Mucosa of stomach (tissue), 1 donor: Measurements from ENCODE around the gene NDRG3.

Source experiments
- H3K27me3 ChIP-seq: one replicate; pipeline ENCODE4 v1.7.0; 2013; ENCODE audit warnings: mild to moderate bottlenecking, low read length; ENCODE audit not compliant: control insufficient read depth, insufficient read depth
- H3K36me3 ChIP-seq: one replicate; pipeline ENCODE4 v1.7.0; 2013; ENCODE audit warnings: low read length; ENCODE audit not compliant: control insufficient read depth, insufficient read depth
- H3K4me1 ChIP-seq: one replicate; pipeline ENCODE4 v1.7.0; 2013; ENCODE audit warnings: mild to moderate bottlenecking, low read length; ENCODE audit not compliant: control insufficient read depth, insufficient read depth
- H3K4me3 ChIP-seq: one replicate; pipeline ENCODE4 v1.7.0; 2013; ENCODE audit warnings: low read length
- H3K9ac ChIP-seq: one replicate; pipeline ENCODE4 v1.7.0; 2013; ENCODE audit warnings: mild to moderate bottlenecking, low read length, moderate library complexity
- H3K9me3 ChIP-seq: one replicate; pipeline ENCODE4 v1.7.0; 2013; ENCODE audit warnings: mild to moderate bottlenecking, low read length, moderate library complexity; ENCODE audit not compliant: control insufficient read depth
- donor health status: Pancreatic carcinoma.

NDRG3 gene

DNA sequence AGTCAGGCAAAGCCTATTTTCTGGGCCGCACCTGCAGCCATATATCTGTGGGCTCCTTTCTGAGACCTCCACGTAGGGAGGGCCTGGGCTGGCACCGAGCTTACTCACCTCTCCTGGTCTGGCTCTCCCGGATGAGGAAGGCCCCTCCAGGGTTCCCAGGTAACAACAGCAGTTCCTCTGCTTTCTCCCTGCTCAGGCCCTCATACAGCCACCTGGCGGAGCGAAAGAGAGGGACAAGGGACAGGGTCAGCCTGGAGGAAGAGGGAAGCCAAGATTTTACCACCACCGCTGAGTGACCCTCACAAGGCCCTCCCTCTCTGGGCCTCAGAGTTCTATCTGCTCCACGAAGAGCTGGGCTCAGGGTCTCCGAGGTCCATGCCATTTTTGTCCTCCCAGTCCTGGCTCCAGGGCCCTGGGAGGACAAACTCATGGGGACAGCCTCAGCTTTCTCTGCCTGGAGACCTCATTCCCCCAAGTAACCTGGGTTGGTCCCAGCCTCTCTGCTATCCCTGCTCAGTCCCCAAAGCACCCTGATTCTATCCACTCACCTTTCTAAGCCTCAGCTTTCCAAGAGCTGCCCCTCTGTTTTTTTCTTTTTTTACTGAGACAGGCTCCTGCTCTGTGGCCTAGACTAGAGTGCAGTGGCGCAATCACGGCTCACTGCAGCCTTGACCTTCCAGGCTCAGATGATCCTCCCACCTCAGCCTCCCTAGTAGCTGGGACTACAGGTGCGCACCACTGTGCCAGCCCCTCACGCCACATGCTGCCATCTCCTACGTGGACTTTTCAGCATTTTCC, 113.2 kb downstream of the NDRG3 start:
- no peaks in the 10 kb centered on the region for H3K36me3 ChIP-seq
- H3K9me3 ChIP-seq = no peaks in the 10 kb centered on the region
- no peak overlapping the region for H3K4me3 ChIP-seq
- H3K4me1 ChIP-seq = no peaks in the 10 kb centered on the region
- H3K9ac ChIP-seq = no peak overlapping the region
- H3K27me3 ChIP-seq = no peaks in the 10 kb centered on the region

DNA sequence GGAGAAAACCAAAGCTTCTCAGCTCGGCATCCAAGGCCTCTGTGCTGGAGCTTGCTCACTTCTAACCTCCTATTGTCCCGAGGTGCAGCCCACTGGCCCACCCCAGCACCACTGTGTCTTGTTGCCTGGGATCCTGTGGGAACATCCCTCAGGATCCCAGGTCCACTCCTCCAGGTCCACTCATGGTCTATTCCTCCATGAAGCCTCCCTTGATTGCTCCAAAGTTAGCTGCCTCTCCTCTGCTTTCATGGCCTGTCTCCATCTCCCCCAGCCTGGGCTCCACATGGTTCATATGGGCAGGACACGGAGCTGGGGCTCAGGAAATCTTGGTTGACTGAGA, 113.8 kb downstream of the NDRG3 start:
- Histone ChIP-seq H3K36me3 (no peaks in the 10 kb centered on the region), H3K27me3 (no peaks in the 10 kb centered on the region), H3K4me3 (no peak overlapping the region), H3K9ac (no peak overlapping the region), H3K9me3 (no peaks in the 10 kb centered on the region), H3K4me1 (no peaks in the 10 kb centered on the region)

DNA sequence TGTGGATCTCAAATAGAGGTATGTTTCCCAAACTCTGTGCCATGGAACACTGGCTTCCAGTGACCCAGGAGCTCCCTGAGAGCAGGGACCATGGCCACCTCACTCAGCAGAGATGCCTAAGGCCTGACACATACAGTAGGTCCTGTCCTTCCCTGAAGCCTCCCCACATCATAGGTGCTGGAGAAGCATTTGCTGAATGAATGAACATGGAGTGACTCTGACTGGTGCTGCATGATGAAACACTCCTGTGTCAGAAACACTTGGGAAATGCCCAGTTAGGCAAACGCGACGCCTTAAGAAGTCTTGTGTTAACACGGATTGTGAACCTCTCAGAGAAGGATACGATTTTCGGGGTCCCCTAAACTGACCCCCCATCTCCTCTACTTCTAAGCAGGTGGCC, 114.2 kb downstream of the NDRG3 start:
- no peaks in the 10 kb centered on the region for H3K9me3 ChIP-seq
- H3K27me3 ChIP-seq = no peaks in the 10 kb centered on the region
- no peaks in the 10 kb centered on the region for H3K36me3 ChIP-seq
- H3K4me3 ChIP-seq = no peak overlapping the region
- no peaks in the 10 kb centered on the region for H3K4me1 ChIP-seq
- no peak overlapping the region for H3K9ac ChIP-seq

DNA sequence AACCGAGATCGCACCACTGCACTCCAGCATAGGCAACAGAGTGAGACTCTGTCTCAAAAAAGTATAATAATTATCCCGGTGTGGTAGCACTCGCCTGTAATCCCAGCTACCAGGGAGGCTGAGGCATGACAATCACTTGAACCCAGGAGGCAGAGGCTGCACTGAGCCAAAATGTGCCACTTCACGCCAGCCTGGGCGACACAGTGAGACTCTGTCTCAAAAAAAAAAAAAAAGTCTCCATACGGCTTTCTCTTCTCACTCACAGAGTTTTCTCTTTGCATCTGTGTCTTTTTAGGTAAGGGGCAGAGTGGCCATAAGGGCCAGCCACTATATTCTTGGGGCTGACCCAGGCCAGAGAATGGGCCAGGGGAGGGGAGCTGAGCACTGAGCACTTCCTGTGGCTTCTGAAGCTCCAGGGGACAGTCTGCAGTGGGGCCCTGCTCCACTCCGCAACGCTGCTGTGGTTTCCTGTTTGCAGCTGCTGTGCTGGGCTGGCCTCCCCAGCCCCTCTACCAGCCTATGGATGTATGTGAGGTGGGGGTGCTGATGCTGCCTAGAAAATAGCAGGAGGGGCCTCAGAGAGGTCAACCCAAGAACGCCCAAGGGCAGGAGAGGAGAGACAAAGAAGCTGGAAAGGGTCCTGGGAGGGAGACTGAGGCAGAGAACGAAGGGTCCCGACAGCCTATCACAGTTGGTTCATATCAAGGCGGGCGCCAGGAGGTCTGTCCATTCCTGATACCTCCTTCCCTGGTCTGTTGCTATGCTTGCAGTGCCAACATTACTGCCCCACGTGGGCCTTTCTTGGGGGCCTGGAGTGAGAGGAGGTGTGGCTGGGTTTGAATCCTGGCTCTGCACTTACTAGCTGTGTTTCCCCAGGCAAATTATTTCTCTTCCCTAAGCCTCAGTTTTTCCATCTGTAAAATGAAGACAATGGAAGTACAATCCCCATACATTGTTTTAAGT, 115.9 kb downstream of the NDRG3 start:
- H3K4me1 ChIP-seq = no peaks in the 10 kb centered on the region
- no peak overlapping the region for H3K9ac ChIP-seq
- H3K36me3 ChIP-seq = no peaks in the 10 kb centered on the region
- H3K27me3 ChIP-seq = no peaks in the 10 kb centered on the region
- H3K9me3 ChIP-seq = no peaks in the 10 kb centered on the region
- no peak overlapping the region for H3K4me3 ChIP-seq

DNA sequence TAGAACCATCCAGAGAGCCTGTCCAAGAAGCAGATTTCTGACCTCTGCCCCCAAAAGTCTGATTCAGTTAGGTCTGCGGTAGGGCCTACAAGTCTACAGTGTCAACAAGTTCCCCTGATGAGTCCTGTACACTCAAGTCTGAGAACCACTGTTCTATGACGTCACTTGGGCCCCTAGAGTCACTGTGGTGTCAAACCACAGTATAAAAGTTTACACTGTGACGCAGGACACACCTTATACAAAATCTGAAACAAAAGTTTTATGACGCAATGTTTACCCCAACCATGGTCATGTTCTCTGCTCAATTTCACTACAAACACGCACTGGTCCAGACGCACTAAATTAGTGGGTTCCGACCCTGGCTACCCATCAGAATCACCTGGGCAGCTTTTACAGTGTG, 117.8 kb downstream of the NDRG3 start:
- H3K36me3 ChIP-seq = no peaks in the 10 kb centered on the region
- no peaks in the 10 kb centered on the region for H3K27me3 ChIP-seq
- no peak overlapping the region for H3K4me3 ChIP-seq

DNA sequence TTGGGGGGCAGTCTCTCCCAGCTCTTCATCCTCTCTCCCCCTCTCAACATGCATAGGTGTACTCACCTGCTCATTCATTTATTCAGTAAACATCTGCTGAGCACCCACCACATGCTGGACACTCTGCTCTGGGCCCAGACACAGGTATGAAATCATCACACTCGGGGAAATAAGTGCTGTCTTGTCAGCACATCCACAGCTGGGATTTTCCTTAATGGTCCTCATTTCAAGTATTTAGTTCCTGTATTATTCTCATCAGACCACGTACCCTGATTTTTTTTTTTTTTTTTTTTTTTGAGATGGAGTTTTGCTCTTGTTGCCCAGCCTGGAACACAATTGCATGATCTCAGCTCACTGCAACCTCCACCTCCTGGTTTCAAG, 121.0 kb downstream of the NDRG3 start:
- H3K36me3 ChIP-seq = no peaks in the 10 kb centered on the region
- H3K4me1 ChIP-seq = peaks cover 12% of the 10 kb centered on the region
- no peak overlapping the region for H3K4me3 ChIP-seq
- no peaks in the 10 kb centered on the region for H3K9me3 ChIP-seq
- H3K27me3 ChIP-seq = no peaks in the 10 kb centered on the region
- H3K9ac ChIP-seq = no peak overlapping the region

More for the DNA sequence above, 117.8 kb downstream of the NDRG3 start:
- Histone ChIP-seq H3K4me1 (peaks cover 12% of the 10 kb centered on the region), H3K9ac (no peak overlapping the region), H3K9me3 (no peaks in the 10 kb centered on the region)

DNA sequence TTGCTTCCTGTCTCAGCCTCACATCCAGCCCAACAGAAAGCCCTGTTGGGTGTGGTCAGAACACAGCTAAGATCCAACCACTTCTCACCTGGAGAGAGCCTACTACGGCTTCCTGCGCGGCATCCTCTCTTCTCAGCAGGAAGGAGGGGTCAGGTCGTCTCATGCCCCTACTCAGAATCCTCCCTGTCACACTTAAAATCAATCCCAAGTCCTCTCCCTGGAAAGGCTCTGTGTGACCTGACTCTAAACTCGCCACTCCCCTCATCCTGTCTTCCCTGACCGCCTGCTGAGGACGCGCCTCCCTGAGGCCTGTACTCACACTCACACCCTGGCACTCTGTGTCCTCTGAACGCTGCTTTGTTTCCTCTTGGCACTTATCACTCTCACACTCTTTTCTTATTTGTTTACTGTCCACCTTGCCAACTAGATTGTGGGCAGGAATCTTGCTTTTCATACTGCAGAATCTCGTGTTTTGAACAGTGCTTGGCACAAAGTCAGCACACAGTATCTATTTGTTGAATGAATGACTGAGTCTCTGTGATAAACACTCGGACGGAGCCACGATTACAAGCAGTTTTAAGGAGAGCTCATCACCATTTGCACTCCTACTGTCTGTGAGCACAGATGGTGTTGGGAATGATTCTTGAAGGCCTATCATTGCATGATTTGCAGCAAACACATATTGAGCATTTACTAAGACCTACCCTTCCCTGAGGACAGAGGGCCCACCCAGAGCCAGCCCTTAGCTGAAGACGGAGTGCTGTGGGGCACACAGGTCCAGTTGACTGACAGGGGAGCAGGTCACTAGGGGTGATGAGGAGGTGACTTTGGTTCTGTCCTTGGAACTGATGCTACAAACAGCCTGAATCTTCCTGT, 121.6 kb downstream of the NDRG3 start:
- Histone ChIP-seq H3K9ac (no peak overlapping the region), H3K4me3 (no peak overlapping the region), H3K36me3 (no peaks in the 10 kb centered on the region), H3K9me3 (no peaks in the 10 kb centered on the region), H3K4me1 (peaks cover 12% of the 10 kb centered on the region), H3K27me3 (no peaks in the 10 kb centered on the region)

DNA sequence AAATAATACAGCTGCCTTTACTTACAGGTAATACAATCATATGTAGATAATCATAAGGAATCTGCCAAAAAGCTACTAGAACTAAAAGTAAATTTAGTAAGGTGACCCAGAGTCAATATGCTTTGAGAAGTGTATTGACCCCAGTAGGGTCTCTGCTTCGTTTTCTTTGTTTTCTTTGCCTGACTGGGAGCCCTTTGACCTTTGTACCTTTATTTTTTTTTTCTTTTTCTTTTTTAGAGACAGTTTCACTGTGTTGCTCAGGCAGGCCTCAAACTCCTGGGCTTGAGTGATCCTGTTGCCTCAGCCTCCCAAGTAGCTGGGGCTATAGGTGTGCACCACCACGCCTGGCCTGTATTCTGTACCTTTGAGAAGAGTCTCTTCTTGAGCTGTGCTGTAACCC, 122.4 kb downstream of the NDRG3 start:
- H3K36me3 ChIP-seq = no peaks in the 10 kb centered on the region
- no peaks in the 10 kb centered on the region for H3K27me3 ChIP-seq
- H3K4me3 ChIP-seq = no peak overlapping the region
- H3K4me1 ChIP-seq = peaks cover 12% of the 10 kb centered on the region
- no peak overlapping the region for H3K9ac ChIP-seq
- no peaks in the 10 kb centered on the region for H3K9me3 ChIP-seq

DNA sequence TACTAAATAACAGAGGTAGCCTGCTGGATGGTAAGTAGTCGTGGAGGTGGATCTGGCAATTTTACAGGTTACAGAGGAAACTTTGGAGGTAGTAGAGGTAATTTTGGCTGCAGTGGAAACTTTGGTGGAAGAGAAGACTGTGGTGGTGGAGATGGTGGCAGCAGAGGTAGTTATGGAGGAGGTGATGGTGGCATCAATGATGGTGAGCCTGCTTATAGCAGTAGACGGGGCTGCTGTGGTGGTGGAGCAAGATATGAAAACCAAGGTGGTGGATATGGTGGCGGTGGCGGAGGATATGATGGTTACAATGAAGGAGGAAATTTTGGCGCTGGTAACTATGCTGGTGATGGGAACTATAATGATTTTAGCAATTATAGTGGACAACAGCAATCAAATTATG, 125.0 kb downstream of the NDRG3 start:
- H3K4me3 ChIP-seq = no peak overlapping the region
- no peaks in the 10 kb centered on the region for H3K27me3 ChIP-seq
- peaks cover 12% of the 10 kb centered on the region for H3K4me1 ChIP-seq
- no peaks in the 10 kb centered on the region for H3K36me3 ChIP-seq
- no peak overlapping the region for H3K9ac ChIP-seq
- no peaks in the 10 kb centered on the region for H3K9me3 ChIP-seq

DNA sequence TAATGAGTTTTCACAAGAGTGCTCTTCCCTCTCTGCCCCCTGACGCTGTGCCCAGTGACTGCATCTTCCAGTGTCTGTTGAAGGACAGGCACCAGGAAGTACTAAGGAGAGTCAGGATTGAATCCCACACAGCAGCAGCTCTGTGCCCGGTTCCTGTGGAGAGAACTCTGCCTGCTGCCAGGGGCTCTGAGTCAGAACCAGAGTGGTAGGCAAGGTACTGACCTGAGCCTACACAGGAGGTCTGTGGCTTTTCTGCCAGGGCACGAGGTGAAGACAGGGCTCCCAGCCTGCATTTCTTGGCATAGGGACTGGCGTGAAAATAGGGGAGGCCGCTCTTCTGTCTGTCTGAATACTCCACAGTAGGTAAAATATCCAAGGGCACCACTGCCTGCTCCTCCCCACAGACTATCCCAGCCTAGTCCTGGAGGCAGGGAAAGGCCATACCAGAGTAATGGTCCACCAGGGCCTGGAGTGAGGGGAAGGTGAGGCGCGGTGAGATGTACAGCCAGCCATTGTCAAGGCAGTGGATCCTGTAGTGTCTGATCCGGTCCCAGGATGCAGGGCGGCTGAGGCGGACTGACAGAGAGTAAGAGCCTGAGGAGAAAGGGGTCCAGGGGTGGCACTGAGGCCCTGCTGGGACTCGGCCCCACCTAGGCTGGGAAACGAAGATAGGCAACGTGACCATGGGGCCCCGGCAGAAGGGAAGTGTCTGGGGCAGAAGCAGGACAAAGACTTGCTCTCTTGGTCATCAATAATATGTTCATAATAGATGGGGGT, 130.9 kb downstream of the NDRG3 start:
- H3K4me1 ChIP-seq = peaks cover 18% of the 10 kb centered on the region
- H3K36me3 ChIP-seq = no peaks in the 10 kb centered on the region

DNA sequence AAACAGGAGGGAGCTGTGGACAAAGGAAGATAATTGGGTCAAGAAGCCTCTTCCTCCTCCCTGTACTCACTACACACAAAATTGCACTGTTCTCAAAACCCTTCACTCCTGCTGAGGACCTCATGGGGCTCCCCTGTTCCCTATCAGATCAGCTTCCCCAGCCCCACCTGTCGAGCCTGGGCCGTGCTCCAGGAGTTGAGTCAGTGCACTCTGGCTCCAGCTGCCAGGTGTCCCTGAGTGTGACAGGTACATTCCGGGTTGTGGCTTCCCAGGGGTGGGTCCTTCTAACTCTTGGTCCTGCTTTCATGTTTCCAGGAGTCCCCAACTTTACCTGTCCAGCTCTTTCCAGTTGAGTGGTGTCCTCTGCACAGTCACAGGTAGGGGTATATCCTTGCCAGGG, 131.9 kb downstream of the NDRG3 start:
- peak overlapping the region; percentile 24 for H3K9ac ChIP-seq
- H3K4me1 ChIP-seq = peaks cover 18% of the 10 kb centered on the region
- H3K9me3 ChIP-seq = no peaks in the 10 kb centered on the region
- no peak overlapping the region for H3K4me3 ChIP-seq
- no peaks in the 10 kb centered on the region for H3K27me3 ChIP-seq
- H3K36me3 ChIP-seq = no peaks in the 10 kb centered on the region

More for the DNA sequence above, 130.9 kb downstream of the NDRG3 start:
- Histone ChIP-seq H3K4me3 (no peak overlapping the region), H3K9ac (no peak overlapping the region), H3K9me3 (no peaks in the 10 kb centered on the region), H3K27me3 (no peaks in the 10 kb centered on the region)
